HEK293T (cell line): Measurements from ENCODE around the gene TBC1D10B.

Experiments
- ARNT ChIP-seq: fragments of 450-650 bp; IDR thresholded peaks from 2 replicates; pipeline ENCODE4 v1.6.1; 2017; ENCODE audit warnings: mild to moderate bottlenecking
- BHLHE40 ChIP-seq: fragments of 450-650 bp; IDR thresholded peaks from 2 replicates; pipeline ENCODE4 v1.6.1; 2016; ENCODE audit warnings: mild to moderate bottlenecking, moderate library complexity, borderline replicate concordance
- CTBP1 ChIP-seq: fragments of 450-650 bp; IDR thresholded peaks from 2 replicates; pipeline ENCODE4 v1.6.1; 2016; ENCODE audit warnings: borderline replicate concordance
- ELF4 ChIP-seq: fragments of 450-650 bp; IDR thresholded peaks from 2 replicates; pipeline ENCODE4 v1.6.1; 2017; ENCODE audit warnings: antibody characterized with exemption
- FOXA1 ChIP-seq: fragments of 450-650 bp; IDR thresholded peaks from 2 replicates; pipeline ENCODE4 v1.6.1; 2016; ENCODE audit warnings: mild to moderate bottlenecking
- FOXK2 ChIP-seq: fragments of 450-650 bp; IDR thresholded peaks from 2 replicates; pipeline ENCODE4 v1.6.1; 2016; ENCODE audit warnings: mild to moderate bottlenecking
- HDGF ChIP-seq: fragments of 450-650 bp; IDR thresholded peaks from 2 replicates; pipeline ENCODE4 v1.6.1; 2017; ENCODE audit warnings: antibody characterized with exemption, borderline replicate concordance
- SP1 ChIP-seq: fragments of 450-650 bp; IDR thresholded peaks from 2 replicates; pipeline ENCODE4 v1.6.1; 2017
- TARDBP ChIP-seq: fragments of 450-650 bp; IDR thresholded peaks from 2 replicates; pipeline ENCODE4 v1.6.1; 2016
- ZNF384 ChIP-seq: fragments of 450-650 bp; IDR thresholded peaks from 2 replicates; pipeline ENCODE4 v1.6.1; 2016
- TF ChIP-seq, protein P1 (sequence below): fragments of 450-650 bp; IDR thresholded peaks from 2 replicates; pipeline ENCODE4 v1.6.1; 2016

DNA sequence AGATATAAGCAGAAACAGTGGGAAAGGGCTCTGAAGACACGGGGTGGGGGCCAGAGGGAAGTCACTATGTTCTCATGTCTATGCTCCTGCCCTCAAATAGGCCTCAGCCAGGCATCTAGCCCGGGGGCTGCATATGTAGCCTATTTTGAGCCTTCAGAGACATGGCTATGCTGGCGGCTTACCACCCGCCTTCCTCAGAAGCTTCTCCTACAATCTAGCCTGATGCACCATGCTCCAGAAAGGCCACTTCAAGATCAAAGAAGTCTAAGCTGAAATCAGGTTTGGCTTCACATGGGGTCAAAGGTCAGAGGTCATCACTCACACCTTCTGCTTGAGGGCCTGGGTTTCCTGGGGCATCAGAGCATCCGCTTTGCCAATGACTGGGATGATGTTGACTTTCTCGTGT is 10.5 kb upstream of the TBC1D10B start:
- no peak for TF ChIP-seq HDGF
- no peak for TF ChIP-seq ELF4
- TF ChIP-seq, protein P1, sequence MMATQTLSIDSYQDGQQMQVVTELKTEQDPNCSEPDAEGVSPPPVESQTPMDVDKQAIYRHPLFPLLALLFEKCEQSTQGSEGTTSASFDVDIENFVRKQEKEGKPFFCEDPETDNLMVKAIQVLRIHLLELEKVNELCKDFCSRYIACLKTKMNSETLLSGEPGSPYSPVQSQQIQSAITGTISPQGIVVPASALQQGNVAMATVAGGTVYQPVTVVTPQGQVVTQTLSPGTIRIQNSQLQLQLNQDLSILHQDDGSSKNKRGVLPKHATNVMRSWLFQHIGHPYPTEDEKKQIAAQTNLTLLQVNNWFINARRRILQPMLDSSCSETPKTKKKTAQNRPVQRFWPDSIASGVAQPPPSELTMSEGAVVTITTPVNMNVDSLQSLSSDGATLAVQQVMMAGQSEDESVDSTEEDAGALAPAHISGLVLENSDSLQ, result no peak
- no peak for TF ChIP-seq ARNT
- no peak for TF ChIP-seq SP1
- no peak for TF ChIP-seq FOXA1
- no peak for TF ChIP-seq CTBP1
- TF ChIP-seq BHLHE40, result no peak
- no peak for TF ChIP-seq ZNF384
- TF ChIP-seq FOXK2, result no peak
- no peak for TF ChIP-seq TARDBP
